HL-60 (cell line): ENCODE measurements around the gene TRIO.

ENCODE experiments used
- DNase-seq, 2 experiments: peaks; one replicate each; pipeline ENCODE4 v3.0.0-alpha.2; 2010 to 2020; ENCODE audit warnings: low read depth in 1 of 2, low spot score in 1 of 2
- H3K27ac ChIP-seq: fragments of 250-450 bp; sonication (Bioruptor Pico); replicated peaks from 2 replicates; pipeline ENCODE4 v1.5.1; 2020; ENCODE audit warnings: mild to moderate bottlenecking, moderate library complexity
- H3K27me3 ChIP-seq: fragments of 250-450 bp; sonication (Bioruptor Pico); 2 replicates; pipeline ENCODE4 v1.5.1; 2021; ENCODE audit warnings: mild to moderate bottlenecking, moderate library complexity; ENCODE audit not compliant: insufficient read depth, poor library complexity, severe bottlenecking
- H3K4me3 ChIP-seq: replicated peaks from 2 replicates; pipeline ENCODE4 v1.5.1; 2011; ENCODE audit warnings: mild to moderate bottlenecking, control low read depth, low read length; ENCODE audit not compliant: insufficient read depth
- GABPA ChIP-seq: IDR thresholded peaks from 2 replicates; pipeline ENCODE4 v1.6.1; 2012; ENCODE audit warnings: low read depth
- POLR2AphosphoS5 ChIP-seq: IDR thresholded peaks from 2 replicates; pipeline ENCODE4 v1.6.1; 2012; ENCODE audit warnings: low read depth
- SPI1 ChIP-seq: IDR thresholded peaks from 2 replicates; pipeline ENCODE4 v1.6.1; 2012; ENCODE audit warnings: low read depth, mild to moderate bottlenecking, borderline replicate concordance
- TF ChIP-seq, protein P1 (sequence below): IDR thresholded peaks from 2 replicates; pipeline ENCODE4 v1.6.1; 2012; ENCODE audit warnings: low read depth; ENCODE audit not compliant: insufficient replicate concordance
- TF ChIP-seq, protein P2 (sequence below): IDR thresholded peaks from one replicate; pipeline ENCODE4 v1.5.1; 2011; ENCODE audit warnings: low read length, control low read depth, inconsistent platforms; ENCODE audit not compliant: insufficient read depth

Gene TRIO

DNA sequence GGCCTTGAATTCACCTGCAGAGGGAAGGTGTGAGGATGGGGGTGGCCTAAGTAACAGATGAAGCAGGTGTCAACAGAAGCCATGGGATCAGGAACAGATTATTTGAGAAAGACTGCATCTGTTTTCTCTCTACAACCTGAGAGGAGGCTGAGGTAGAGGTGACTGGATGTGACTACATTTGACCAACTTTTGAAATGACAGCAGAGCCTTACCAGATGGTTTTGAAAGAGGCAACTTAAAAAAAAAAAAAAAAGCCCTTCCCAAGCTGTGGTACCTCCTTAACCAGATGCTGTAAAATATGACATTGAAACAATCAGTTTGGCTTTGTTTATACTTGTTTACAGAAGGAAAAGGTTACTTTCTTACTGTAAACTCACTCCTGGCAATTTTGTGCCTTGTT lies 108.6 kb downstream of the TRIO start:
- Histone ChIP-seq H3K27ac (no peak overlapping the region), H3K4me3 (no peak overlapping the region), H3K27me3 (no peaks in the 10 kb centered on the region)
- no peak for DNase-seq
- no peak for TF ChIP-seq SPI1
- TF ChIP-seq, protein P1, sequence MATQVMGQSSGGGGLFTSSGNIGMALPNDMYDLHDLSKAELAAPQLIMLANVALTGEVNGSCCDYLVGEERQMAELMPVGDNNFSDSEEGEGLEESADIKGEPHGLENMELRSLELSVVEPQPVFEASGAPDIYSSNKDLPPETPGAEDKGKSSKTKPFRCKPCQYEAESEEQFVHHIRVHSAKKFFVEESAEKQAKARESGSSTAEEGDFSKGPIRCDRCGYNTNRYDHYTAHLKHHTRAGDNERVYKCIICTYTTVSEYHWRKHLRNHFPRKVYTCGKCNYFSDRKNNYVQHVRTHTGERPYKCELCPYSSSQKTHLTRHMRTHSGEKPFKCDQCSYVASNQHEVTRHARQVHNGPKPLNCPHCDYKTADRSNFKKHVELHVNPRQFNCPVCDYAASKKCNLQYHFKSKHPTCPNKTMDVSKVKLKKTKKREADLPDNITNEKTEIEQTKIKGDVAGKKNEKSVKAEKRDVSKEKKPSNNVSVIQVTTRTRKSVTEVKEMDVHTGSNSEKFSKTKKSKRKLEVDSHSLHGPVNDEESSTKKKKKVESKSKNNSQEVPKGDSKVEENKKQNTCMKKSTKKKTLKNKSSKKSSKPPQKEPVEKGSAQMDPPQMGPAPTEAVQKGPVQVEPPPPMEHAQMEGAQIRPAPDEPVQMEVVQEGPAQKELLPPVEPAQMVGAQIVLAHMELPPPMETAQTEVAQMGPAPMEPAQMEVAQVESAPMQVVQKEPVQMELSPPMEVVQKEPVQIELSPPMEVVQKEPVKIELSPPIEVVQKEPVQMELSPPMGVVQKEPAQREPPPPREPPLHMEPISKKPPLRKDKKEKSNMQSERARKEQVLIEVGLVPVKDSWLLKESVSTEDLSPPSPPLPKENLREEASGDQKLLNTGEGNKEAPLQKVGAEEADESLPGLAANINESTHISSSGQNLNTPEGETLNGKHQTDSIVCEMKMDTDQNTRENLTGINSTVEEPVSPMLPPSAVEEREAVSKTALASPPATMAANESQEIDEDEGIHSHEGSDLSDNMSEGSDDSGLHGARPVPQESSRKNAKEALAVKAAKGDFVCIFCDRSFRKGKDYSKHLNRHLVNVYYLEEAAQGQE, result no peak
- TF ChIP-seq POLR2AphosphoS5, result no peak
- TF ChIP-seq, protein P2, sequence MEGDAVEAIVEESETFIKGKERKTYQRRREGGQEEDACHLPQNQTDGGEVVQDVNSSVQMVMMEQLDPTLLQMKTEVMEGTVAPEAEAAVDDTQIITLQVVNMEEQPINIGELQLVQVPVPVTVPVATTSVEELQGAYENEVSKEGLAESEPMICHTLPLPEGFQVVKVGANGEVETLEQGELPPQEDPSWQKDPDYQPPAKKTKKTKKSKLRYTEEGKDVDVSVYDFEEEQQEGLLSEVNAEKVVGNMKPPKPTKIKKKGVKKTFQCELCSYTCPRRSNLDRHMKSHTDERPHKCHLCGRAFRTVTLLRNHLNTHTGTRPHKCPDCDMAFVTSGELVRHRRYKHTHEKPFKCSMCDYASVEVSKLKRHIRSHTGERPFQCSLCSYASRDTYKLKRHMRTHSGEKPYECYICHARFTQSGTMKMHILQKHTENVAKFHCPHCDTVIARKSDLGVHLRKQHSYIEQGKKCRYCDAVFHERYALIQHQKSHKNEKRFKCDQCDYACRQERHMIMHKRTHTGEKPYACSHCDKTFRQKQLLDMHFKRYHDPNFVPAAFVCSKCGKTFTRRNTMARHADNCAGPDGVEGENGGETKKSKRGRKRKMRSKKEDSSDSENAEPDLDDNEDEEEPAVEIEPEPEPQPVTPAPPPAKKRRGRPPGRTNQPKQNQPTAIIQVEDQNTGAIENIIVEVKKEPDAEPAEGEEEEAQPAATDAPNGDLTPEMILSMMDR, result no peak
- TF ChIP-seq GABPA, result no peak

DNA sequence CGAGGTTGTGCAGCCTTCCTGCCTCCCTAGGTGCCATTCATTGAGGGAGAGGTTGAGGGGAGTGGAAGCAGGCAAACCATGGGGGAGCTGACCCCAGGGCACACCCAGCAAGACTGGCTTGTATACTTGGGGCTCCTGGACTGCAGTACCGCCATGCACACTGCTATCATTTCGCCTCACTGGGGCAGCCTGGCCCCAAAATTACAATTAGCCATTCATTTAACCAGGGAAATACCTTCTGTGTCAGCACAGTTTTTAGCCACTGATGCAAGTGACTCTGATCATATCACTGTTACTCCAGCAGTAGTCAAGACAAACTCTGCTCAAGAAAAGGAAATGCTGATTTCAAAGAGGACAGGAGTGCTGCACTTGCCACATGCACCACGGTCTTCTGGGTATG lies 109.7 kb downstream of the TRIO start:
- TF ChIP-seq, protein P1, result no peak
- TF ChIP-seq, protein P2, result no peak
- TF ChIP-seq POLR2AphosphoS5 (no peak), SPI1 (no peak), GABPA (no peak)
- no peak overlapping the region for H3K27ac ChIP-seq

DNA sequence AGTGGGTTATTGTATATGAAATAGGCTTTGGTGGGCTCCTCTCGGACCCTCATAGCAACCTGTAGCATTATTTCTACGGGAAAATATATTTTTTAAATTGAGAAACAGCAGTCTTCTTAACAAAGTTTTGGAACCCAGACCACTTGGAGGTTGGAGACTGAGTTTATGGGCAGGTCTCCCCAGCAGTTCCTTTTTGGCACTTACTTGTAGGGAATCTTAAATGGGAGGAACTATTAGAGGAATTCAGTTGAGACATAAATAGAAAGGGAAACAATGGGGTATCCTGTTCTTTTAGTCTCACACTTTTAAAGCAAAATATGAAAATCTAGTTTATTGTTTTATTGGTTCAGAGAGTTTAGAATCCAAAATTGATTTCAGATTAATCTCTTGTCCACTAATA lies 111.5 kb downstream of the TRIO start:
- Histone ChIP-seq H3K27ac (no peak overlapping the region), H3K4me3 (no peak overlapping the region), H3K27me3 (no peaks in the 10 kb centered on the region)
- TF ChIP-seq SPI1, result no peak
- TF ChIP-seq, protein P1, result no peak
- TF ChIP-seq GABPA, result no peak
- TF ChIP-seq, protein P2, result no peak
- TF ChIP-seq POLR2AphosphoS5, result no peak
- DNase-seq, result no peak

More for the DNA sequence above, 109.7 kb downstream of the TRIO start:
- DNase-seq, result no peak
- Histone ChIP-seq H3K27me3 (no peaks in the 10 kb centered on the region), H3K4me3 (no peak overlapping the region)
